ENCODE data around the gene BBS9.

Gene BBS9

DNA sequence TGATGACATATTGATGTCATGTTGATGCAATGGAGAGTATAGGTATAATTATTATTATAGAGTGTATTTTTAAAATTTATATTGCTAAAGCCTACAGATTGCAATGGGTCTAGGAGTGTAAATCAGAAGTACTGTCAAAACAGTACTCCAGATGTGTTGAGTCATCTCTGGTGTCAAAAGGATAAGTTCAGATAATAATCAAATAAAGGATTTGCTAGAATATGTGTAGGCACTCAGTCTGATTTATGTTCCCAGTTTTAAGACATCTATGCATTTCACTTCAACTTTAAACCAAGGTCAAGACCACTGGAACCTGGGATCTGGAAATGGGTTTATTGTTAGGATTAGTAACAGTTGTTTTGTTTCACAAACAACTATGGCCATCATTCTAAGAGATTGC is 433.6 kb downstream of the BBS9 start:
- DNase-seq: no peak

DNA sequence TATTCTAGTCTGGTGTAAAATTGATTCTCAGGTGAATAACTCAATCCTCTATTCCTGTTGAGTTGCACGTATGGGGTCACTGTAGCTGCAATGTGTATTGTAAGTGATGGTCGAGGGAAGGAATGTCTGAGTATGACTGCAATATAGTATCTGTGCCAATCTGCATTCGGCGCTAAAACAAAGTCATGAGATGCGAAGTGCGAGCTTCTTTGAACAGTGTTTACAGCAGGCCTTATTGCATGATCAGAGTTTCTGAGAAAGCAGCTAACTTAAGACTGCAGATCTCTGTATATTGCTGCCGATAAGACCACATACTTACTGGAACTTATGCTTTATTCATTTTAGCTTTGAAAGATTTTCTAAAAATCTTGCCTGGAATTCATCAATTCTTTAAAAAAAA is 434.3 kb downstream of the BBS9 start:
- no peak for DNase-seq

- DNase-seq: no peak
These were observed 448.8 kb downstream of the BBS9 start for GRCh38 chr7:33578166-33578565.

DNA sequence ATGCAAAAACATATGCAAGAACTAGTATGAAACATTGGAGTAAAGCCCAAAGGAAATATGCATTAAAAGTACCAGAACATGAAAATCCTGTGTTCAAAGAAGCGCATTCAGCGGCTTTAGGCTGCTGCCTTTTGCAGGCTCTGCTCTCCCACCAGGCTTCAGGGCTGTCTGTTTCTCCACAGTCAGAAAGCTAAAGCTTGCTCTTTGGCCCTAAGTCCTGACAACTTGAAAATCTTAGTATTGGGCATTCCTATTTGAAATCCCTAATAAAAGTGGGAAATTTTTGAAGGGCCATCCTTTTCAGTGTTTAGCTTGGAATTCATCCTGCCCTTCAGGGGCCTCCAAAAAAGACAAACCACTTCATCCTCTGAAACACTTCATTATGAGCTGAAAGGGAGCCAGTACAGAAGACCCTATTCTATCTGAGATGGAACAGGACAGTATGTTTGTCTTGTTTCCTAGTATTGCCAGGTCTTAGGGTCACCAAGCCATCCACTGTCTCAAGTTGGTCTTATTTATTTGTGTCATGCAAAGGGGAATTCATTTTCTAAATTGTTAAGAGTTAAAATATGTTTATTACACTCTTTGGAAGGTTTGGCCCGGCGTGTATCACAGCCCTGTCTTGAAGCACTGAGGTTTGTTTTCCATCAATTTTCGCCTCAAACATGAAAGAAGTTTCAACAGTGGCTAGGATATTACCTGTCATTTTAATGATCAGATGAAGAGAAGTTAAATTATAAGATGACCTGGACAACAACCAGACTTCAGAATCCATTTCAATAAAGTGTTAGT is 449.7 kb downstream of the BBS9 start:
- no peak for DNase-seq

GRCh38 chr7:33579673-33579960 is 450.3 kb downstream of the BBS9 start:
- no peak for DNase-seq

DNA sequence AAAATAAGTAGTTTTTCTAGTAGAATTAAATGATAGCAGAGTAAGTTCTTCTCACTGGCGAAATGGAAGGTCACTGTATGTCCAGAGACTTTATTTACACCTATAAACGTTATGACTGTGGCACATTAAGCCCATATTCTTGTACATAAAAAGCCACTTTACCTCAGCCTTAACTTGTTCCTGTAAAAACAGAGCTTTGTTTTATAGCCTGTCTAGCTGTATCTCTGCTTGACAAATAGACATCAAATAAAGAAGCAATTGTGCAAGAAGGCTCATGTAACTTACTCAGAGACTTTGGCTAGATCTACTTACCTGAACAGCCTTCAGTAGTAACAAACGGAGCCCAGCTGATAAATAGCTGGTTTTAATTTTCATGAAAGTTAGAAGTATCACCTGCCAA is 451.9 kb downstream of the BBS9 start:
- DNase-seq: no peak

- no peak for DNase-seq
These were observed 452.7 kb downstream of the BBS9 start for GRCh38 chr7:33582104-33582503.

DNA sequence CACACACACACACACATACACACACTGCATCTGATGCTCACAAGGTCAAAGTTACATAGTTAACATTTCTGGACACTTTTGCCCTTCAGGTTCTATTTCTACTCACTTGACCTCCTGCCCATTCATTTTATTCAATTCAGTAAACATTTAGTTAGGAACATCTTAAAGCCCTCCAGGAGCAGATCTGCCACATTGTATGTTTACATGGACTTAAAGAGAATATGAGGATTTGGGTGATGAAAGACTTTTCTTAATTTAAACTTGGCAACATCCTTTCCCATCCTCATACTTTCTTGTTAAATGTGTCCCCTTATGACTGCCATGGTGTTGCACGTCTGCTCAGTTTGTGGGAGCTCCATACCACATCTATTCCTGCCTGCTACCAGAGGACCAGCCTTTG is 453.2 kb downstream of the BBS9 start:
- DNase-seq: no peak

GRCh38 chr7:33589911-33590310 is 460.5 kb downstream of the BBS9 start:
- DNase-seq: no peak

GRCh38 chr7:33590916-33591315 is 461.6 kb downstream of the BBS9 start:
- DNase-seq: no peak

DNA sequence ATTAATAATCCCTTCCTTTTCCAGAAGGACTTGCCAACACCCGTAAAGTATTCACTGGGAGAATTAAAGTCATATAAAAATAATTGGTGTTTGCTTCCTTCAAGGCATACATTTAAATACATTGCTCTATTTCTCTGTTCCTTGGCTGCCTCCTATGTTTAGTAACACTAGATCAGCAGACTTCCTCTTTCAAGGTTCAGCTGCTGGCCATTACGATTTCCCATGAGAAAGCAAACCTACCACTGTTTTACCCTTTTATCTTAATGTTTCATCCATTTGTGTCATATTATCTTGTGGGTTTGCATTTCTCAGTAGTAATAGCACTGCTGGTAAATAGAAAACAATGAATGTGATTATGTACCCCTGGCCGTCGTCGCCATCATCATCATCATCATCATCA is 462.1 kb downstream of the BBS9 start:
- DNase-seq: no peak

- no peak for DNase-seq
These were observed 463.4 kb downstream of the BBS9 start for GRCh38 chr7:33592718-33593117.

GRCh38 chr7:33593611-33594010 is 464.2 kb downstream of the BBS9 start:
- no peak for DNase-seq

DNA sequence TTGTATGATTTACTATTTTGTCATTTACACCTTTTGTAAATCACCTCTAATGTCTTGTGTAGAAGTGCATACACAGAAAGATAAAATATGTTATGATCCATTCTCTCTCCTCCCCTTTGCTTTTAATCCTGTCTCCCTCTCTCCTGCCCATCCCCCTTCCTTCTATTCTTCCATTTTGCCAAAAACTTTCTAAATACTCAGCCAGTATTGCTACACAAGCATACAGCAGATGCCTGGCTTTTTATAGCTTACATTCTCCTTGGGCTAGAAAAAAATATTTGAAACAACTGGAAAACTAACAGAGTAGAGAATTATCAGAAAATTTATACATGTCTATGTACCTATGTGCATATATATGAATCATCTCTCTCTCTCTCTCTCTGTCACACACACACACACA is 467.3 kb downstream of the BBS9 start:
- DNase-seq: no peak

- no peak for DNase-seq
These were observed 467.8 kb downstream of the BBS9 start for GRCh38 chr7:33597181-33597580.

DNA sequence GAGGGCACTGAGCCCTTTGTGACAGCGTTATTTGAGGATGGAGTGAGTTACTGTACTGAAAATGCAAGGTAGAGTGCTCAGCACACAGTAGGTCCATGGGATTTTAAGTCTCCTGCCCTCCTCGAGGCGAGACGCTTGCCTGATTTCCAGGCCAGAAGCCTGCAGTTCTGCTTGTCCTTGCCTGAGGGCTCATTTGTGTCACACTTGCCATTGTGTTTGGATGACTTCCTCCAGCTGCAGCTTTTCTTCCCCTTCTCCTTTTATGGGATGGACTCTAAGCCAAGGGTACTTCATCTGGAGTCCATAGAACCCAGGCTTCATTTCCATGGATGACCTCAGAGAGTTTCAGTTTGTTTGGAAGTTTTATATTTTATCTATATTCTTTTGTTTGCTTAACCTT is 471.7 kb downstream of the BBS9 start:
- no peak for DNase-seq

GRCh38 chr7:33601884-33602283 is 472.5 kb downstream of the BBS9 start:
- DNase-seq: no peak

DNA sequence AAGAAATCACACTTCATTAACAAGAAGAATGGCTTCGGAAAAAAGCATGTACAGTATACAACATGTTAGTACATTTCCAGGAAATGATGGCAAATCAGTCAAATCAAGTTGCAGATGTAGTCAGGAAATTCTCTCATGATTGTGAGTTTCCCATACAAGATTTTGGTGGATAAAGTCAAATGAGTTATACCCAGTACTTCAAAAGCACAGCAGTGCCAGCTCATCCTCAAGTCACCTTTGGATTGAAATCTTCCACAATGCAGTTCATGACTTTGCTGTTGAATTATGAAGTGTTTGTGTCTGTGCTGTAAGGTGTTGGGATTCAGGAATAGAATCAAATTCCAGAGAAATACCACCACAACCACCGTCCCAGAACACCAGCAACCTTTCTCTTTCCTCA is 474.7 kb downstream of the BBS9 start:
- DNase-seq: no peak

GRCh38 chr7:33610918-33611317 is 481.6 kb downstream of the BBS9 start:
- no peak for DNase-seq

- no peak for DNase-seq
These were observed 483.1 kb downstream of the BBS9 start for GRCh38 chr7:33612442-33612841.

DNA sequence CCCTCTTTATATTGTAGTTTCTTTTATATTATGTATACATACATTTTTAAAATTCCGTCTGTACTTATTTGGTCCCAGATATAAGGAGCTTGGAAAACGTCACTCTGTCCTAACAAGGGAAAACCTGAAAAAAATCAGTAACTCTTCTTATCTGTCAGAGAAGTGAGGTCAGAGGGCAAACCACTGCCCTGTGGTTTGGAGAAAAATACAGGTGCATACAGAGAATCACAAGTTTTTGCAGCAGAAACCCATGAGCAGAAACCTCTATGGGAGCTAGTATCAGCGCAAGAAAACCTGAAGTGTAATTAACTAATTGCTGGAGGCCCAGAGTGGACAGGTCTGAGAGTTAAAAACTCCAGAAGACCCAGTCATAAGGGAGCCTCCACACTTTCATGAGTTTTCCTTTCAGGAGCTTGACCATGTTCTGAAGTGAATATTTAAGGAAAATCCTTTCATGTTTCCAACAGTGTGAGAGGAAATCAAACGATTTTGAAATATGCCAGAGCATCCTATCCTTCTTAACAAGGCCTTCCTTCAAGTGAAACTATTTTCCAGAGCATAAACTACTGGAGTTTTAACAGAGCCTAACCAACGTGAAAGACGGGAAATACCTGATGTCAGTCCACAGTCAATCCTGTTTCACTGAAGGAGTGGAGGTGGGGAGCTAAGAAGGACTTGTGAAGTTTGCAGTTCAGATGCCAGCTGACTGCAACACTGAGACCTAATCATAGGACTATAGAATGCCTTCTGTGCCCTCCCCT is 485.2 kb downstream of the BBS9 start:
- no peak for DNase-seq

DNA sequence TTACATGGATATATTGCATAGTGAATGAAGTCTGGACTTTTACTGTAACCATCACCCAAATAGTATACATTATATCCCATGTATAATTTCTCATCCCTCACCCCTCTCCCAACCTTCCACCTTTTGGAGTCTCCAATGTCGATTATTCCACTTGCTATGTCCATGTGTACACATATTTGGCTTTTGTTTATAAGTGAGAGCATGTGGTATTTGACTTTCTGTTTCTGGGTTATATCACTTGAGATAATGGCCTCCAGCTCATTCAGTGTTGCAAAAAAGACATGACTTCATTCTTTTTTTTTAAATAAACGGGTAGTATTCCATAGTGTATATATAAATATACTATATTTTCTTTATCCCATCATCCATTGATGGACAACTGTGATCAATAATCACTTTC is 487.4 kb downstream of the BBS9 start:
- no peak for DNase-seq

DNA sequence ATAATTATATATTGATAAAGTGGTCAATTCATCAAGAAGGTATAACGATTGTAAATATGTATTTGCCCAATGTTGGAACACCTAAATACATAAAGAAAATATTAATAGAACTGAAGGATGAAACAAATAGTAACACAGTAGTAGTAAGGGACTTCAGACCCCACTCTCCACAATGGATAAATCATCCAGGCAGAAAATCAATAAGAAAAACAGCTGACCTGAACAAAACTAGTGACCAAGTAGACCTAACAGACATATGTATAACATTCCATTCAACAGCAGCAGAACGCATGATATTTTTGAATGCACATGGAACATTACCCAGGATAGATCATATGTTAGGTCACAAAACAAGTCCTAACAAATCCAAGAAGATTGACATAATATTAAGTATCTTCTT is 489.9 kb downstream of the BBS9 start:
- no peak for DNase-seq

DNA sequence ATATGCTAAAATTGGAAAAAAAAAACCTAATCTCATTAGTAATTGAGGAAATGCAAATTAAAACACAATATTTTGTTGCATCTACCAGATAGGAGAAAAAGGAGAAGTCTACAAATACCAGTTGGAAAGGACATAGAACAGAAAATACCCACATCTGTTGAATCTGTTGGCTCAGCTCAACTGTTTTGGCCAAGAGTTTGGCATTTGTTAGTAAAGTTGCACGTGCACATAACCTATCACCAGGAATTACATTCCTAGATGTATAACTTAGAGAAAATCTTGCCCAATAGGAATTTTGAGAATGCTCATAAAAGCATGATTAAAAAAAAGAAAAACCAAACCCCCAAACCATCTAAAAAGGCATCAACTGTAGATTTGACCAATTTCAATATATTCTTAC is 493.9 kb downstream of the BBS9 start:
- DNase-seq: no peak

- no peak for DNase-seq
These were observed 494.9 kb downstream of the BBS9 start for GRCh38 chr7:33624215-33624614.
